Right cardiac atrium (tissue), 5 donors: ENCODE results near the gene C1QTNF5. TPM values are rescaled to one million over a fixed set of nuclear protein-coding genes. Genes with fewer than 3 reads are reported as not detected.

Experiments
- ATAC-seq, 2 donors: fragments of 200-7000 bp; cut with Tn5 transposase; one replicate each; pipeline versions ENCODE4 v1.8.0 to v1.9.1; 2020; ENCODE audit warnings: moderate library complexity in 2 of 2, mild to moderate bottlenecking in 1 of 2
- DNase-seq, 3 donors: peaks; one replicate each; pipeline ENCODE4 v3.0.0-alpha.2; 2020
- H3K27ac ChIP-seq: one replicate; pipeline ENCODE4 v1.5.1; 2013; ENCODE audit warnings: mild to moderate bottlenecking, low read length, control low read depth, moderate library complexity
- H3K27me3 ChIP-seq: one replicate; pipeline ENCODE4 v1.6.1; 2013; ENCODE audit not compliant: control insufficient read depth, insufficient read depth
- H3K4me1 ChIP-seq: one replicate; pipeline ENCODE4 v1.6.1; 2013; ENCODE audit warnings: low read length; ENCODE audit not compliant: control insufficient read depth, insufficient read depth
- H3K4me3 ChIP-seq: one replicate; pipeline ENCODE4 v1.5.1; 2013; ENCODE audit warnings: low read length, control low read depth
- H3K9me3 ChIP-seq: one replicate; pipeline ENCODE4 v1.6.1; 2013; ENCODE audit warnings: low read length; ENCODE audit not compliant: control insufficient read depth
- WGBS: extraction: QIAGEN DNeasy Blood & Tissue Kit; methylation state at CpG from one replicate; pipeline ENCODE4 v1.1.7; 2013; 5-methylcytosine and 5-hydroxymethylcytosine counted together
- intact Hi-C, 4 donors: fragments of 100-400 bp; cut with DNase I; formaldehyde crosslinking; loops; one replicate each; pipeline versions ENCODE4 v1.11.0 to v1.14.0; 2022 to 2023
- polyA plus RNA-seq: library from polyadenylated mRNA; stranded (reverse); fragments of 200-250 nt; gene quantifications from one replicate; pipeline ENCODE4 v1.2.3, GENCODE V29; 2013
- total RNA-seq, 4 donors: library from RNA; stranded (reverse); fragmentation: NEBNext Ultra II Directional; extraction: Animal tissue kit (Norgen Biotek cat#: 25700); gene quantifications; one replicate each; pipeline ENCODE4 v1.2.1, GENCODE V29; 2021
- donor health status: healthy with polysubstance abuse.
- donor health status: DM: no; HTN: yes; CAD: no.
- donor health status: DM: no; HTN: no; CAD: no.
- donor health status: DM: no; HTN: yes; CAD: no; lungs with severe emphysema.
- donor health status: DM: yes; HTN: yes; CAD: no.

Gene C1QTNF5
- total and polyA plus RNA-seq, 5 donors, result 21.4 to 31.0 (median 24.3) TPM

DNA sequence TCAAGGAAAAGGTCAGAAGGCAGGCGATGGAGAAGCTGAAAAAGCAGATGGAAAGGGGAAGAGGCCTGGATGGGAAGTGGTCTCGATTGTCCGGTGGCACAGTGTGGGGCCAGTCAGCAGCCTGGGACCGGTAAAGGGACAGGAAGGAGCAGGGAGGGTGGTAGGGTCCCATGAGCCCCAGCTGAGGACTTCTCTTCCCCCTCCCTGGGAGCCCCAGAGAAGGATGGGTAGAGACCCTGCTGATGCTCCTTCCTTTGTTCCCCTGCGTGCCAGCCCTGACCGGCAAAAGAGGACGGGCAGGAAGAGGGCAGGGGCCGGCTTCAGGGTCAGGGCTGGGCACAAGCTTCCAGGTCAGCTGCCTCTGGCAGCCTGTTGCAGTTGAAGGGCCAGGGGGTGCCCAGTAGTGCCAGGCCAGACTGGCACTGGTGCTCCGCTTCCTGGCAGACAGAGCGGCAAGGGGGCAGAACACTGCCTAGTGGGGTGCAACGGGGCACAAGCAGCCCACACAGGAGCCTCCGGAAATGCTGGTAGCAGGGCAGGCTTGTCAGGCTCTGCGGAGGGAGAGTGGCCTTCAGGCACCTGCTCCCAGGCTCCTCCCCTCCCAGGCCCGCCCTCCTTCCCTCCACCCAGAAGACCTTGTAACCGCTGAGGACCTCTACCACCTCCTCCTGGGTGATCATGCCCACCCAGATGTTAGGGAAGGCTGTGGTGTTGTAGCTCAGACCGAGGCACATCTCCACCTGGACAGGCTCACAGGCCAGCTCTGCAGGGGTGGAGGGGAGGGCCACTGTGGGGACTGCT, 739 bp upstream of the C1QTNF5 start:
- intact Hi-C loops, result no loop called here
- no peak overlapping the region for H3K4me3 ChIP-seq
- peak in 1 of 3 donors; percentile 67 for DNase-seq
- WGBS, result 55% methylated on average over 16 of the region's 16 CpGs
- H3K27ac ChIP-seq, result peak overlapping the region; percentile 59
- H3K4me1 ChIP-seq, result peaks cover 14% of the 10 kb centered on the region
- no peaks in the 10 kb centered on the region for H3K27me3 ChIP-seq
- H3K9me3 ChIP-seq, result no peaks in the 10 kb centered on the region
- ATAC-seq, result peak in 1 of 2 donors; percentile 1

DNA sequence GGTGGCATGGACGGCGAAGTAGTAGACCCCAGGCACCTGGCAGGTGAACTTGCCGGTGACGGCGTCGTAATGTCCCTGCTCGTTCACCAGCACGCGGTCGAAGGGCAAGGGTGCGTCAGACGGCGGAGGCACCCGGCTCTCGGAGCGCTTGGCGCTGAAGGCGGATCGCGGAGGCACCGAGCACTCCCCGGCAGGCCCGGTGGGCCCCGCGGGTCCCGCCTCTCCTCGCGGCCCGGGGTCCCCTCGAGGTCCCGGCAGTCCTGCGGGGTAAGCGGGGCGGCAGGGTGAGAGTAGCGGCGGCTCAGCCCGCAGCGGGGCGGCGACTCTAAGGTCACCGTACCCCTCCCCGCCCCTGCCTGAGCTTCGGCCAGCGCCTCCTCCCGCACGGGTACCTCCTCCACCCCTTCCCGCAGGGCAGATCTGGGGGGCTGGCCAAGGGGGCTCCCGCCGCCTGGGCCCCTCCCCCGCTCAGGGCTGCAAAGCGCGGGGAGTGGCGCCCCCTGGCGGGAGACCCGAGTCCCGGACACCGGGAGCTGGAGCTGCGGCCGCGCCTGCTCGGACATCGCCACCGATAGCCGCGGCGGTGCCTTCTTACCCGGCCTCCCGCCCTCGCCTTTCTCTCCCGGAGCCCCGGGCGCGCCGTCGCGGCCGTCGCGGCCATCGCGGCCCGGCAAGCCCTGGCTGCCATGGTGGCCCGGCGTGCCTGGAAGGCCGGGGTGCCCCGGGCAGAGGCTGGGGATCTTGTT, 921 bp downstream of the C1QTNF5 start:
- DNase-seq, result peak; percentile 83 to 93 (median 91)
- peak overlapping the region; percentile 44 for H3K4me3 ChIP-seq
- H3K4me1 ChIP-seq, result peaks cover 21% of the 10 kb centered on the region
- H3K27ac ChIP-seq, result peak overlapping the region; percentile 59
- no peaks in the 10 kb centered on the region for H3K9me3 ChIP-seq
- intact Hi-C loops, result no loop called here
- 2% methylated on average over 86 of the region's 86 CpGs for WGBS
- no peaks in the 10 kb centered on the region for H3K27me3 ChIP-seq
- peak; percentile 66 to 68 for ATAC-seq

DNA sequence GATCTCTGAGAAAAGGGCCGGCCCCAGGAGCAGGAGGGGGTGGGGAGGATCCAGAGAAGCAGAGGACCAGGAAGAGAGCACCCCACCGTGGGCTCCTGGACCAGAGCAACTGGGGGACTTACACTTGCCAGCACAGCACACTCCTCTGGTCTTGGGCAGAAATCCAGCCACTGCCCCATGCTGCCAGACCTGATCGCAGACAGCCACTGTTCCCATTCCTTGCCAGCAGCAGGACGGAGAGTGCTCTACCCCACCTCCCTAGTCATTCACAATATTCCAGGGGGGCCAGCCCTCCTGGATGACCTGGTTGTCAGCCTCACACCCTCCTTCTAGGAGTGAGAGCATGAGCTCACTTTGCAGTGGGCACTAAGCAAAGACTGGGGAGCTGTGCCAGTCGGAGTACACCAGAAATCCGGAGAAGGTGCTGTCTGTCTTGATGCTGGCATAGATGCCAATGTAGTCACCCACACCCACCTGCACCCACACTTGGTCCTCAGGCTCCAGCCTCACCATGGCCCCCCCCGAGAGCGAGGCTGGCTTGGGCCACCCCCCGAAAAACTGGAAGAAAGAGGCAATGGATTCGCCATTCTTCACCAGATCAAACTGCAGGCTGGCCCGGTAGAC, 1.6 kb downstream of the C1QTNF5 start:
- Histone ChIP-seq H3K27ac (peak overlapping the region; percentile 59), H3K9me3 (no peaks in the 10 kb centered on the region), H3K4me3 (peak overlapping the region; percentile 44), H3K27me3 (no peaks in the 10 kb centered on the region), H3K4me1 (peaks cover 21% of the 10 kb centered on the region)
- ATAC-seq, result no peak
- 36% methylated on average over 11 of the region's 11 CpGs for WGBS
- intact Hi-C loops, result no loop called here
- peak; percentile 40 to 71 (median 69) for DNase-seq

DNA sequence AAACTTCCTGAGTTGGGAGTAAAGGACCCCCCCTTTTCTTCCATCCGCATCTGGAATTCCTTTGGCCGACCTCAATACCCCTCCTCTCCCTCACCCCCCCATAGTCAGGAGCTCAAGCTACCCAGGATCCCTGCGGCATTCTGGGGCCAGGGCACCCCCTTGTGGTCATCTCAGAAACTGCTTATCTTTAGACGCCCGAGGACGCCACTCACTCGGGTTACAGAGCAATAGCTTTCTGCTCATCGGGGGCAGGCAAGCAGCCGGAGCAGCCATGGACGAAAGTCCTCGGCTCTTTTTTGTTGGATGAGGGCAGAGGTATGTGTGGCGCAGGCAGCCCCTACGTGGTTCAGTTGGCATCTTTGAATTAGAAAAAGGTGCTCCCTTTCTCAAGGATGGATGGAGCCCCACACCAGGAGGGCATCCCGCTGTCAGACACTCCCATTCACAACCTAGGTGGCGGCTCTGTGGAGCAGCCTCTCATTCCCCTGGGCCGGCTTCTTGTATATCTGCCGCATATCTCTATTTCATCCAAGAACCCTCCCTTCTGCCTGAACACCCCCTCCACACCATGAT, 2.3 kb downstream of the C1QTNF5 start:
- intact Hi-C loops, result no loop called here
- DNase-seq (peak; percentile 67 to 85 (median 83)), ATAC-seq (peak; percentile 9 to 12)
- Histone ChIP-seq H3K27me3 (no peaks in the 10 kb centered on the region), H3K4me3 (no peak overlapping the region), H3K4me1 (peaks cover 21% of the 10 kb centered on the region), H3K9me3 (no peaks in the 10 kb centered on the region), H3K27ac (no peak overlapping the region)
- 10% methylated on average over 17 of the region's 17 CpGs for WGBS

DNA sequence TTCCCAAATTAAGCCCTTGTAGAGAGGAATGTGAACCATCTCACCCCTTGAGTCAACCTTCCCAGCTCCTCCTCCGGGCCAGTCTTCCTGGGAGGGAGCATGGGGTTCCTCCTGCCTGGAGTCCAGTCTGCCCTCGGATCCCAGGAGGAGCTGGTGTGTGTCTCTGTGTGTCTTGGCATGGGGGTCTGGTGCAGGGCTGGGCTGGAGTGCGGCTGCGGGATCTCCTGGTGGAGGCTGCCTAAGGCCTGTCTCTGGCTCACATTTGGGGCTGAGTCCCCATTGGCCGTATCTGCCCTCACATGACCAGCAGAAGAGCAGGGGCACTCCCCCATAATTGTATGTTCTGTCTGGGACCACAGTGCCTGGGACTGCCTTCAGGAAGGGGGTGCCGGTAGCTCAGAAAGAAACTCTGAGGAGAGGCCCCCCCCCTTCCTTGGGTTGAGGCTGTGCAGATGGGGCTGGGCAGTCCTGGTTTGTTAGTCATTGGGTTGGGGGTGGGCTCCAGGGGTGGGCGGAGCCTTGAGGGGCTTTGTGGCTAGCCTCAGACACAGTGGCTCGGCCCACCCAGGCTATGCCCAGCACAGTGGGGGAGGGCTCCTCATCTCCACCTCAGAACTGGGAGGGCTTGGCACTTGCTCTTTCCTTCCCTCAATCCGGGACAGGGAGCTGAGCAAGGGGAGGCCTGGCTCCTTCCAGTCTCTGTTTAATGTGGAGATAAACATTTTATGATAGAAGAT, 2.9 kb downstream of the C1QTNF5 start:
- Histone ChIP-seq H3K4me1 (peaks cover 21% of the 10 kb centered on the region), H3K27ac (no peak overlapping the region), H3K9me3 (no peaks in the 10 kb centered on the region), H3K27me3 (no peaks in the 10 kb centered on the region), H3K4me3 (no peak overlapping the region)
- 30% methylated on average over 9 of the region's 9 CpGs for whole genome bisulfite sequencing
- ATAC-seq (no peak), DNase-seq (peak in 2 of 3 donors; percentile 48 to 64)
- intact Hi-C loops, result no loop called here

DNA sequence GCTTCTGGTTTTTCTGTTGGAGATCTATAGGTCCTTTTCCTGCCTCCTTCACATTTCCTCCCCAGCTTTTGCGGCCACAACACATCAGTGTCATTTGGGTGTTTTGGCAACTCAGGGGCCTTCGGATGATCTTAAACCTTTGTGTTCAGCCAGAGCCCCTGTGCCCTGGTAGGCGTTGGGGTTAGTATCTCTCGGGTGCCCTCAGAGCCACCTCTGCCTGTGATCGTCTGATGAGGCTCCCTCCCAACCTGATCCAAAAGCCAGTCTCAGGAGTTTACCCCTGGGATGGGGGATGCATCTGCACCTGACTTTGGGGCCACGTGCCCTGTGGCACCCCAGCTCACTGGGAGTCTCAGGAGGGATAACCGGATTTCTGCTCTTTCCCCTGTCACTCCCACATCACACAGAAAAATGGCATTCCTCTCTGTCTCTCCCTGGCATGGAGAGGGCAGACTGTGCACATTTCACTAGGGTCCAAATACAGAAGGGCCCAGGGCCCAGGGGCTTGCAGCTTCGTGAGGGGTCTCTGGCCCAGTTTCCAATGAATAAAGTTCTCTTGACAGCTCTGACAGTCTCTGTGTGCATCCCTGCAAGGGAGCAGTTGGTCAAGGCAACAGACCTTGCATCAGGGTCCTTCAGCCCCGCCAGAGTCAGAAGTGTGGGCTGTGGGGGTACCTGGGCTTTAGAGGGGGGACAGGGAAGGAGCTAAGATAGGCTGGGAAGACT, 3.8 kb downstream of the C1QTNF5 start:
- 80% methylated on average over 9 of the region's 9 CpGs for WGBS
- no peak overlapping the region for H3K4me3 ChIP-seq
- intact Hi-C loops, result no loop called here
- no peaks in the 10 kb centered on the region for H3K9me3 ChIP-seq
- no peak overlapping the region for H3K27ac ChIP-seq
- DNase-seq (no peak), ATAC-seq (no peak)
- H3K27me3 ChIP-seq, result no peaks in the 10 kb centered on the region
- H3K4me1 ChIP-seq, result peaks cover 21% of the 10 kb centered on the region

DNA sequence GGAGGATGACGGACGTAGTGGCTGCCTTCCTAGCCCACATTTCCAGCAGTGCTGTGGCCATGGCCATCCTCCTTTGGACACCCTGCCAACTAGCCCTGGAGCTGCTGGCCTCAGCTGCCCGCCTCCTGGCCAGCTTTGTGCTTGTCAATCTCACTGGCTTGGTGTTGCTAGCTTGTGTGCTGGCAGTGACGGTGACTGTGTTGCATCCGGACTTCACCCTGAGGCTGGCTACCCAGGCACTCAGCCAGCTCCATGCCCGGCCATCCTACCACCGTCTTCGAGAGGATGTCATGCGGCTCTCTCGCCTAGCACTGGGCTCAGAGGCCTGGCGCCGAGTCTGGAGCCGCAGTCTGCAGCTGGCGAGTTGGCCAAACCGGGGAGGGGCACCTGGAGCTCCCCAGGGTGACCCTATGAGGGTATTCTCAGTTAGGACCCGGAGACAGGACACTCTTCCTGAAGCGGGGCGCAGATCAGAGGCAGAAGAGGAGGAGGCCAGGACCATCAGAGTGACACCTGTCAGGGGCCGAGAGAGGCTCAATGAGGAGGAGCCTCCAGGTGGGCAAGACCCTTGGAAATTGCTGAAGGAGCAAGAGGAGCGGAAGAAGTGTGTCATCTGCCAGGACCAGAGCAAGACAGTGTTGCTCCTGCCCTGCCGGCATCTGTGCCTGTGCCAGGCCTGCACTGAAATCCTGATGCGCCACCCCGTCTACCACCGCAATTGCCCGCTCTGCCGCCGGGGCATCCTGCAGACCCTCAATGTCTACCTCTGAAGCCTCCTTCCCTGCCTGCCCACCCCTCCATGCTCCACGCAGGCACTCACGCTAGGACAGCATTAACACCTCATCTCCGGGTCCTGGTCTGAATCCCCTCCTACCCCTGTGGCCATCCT, 4.8 kb downstream of the C1QTNF5 start:
- intact Hi-C loops, result no loop called here
- no peaks in the 10 kb centered on the region for H3K27me3 ChIP-seq
- peak in 2 of 3 donors; percentile 66 for DNase-seq
- peaks cover 15% of the 10 kb centered on the region for H3K4me1 ChIP-seq
- no peak overlapping the region for H3K27ac ChIP-seq
- no peak for ATAC-seq
- WGBS, result 82% methylated on average over 30 of the region's 30 CpGs
- no peak overlapping the region for H3K4me3 ChIP-seq
- H3K9me3 ChIP-seq, result no peaks in the 10 kb centered on the region

DNA sequence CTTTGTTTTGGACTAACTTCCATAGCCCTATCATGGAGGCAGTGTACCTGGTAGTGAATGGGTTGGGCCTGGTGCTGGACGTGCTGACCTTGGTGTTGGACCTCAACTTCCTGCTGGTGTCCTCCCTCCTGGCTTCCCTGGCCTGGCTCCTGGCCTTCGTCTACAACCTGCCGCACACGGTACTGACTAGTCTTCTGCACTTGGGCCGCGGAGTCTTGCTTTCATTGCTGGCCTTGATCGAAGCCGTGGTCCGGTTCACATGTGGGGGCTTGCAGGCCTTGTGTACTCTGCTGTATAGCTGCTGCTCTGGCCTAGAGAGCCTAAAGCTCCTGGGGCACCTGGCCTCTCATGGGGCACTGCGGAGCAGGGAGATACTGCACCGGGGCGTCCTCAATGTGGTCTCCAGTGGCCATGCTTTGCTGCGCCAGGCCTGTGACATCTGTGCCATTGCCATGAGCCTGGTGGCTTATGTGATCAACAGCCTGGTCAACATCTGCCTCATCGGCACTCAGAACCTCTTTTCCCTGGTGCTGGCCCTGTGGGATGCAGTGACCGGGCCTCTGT, 5.5 kb downstream of the C1QTNF5 start:
- peak in 1 of 3 donors; percentile 57 for DNase-seq
- no peaks in the 10 kb centered on the region for H3K27me3 ChIP-seq
- H3K27ac ChIP-seq, result no peak overlapping the region
- 65% methylated on average over 15 of the region's 15 CpGs for WGBS
- no peaks in the 10 kb centered on the region for H3K9me3 ChIP-seq
- ATAC-seq, result no peak
- intact Hi-C loops, result no loop called here
- peaks cover 13% of the 10 kb centered on the region for H3K4me1 ChIP-seq
- peak overlapping the region; percentile 73 for H3K4me3 ChIP-seq
